ENCODE results near the gene CLDN4. TPM values are rescaled to one million over a fixed set of nuclear protein-coding genes. Genes with fewer than 3 reads are reported as not detected.

The CLDN4 gene
- polyA plus RNA-seq, 1 donor (not counting 4 experiments of a cell fraction or from before 2014, with no cell fraction given) = 7.2 TPM

DNA sequence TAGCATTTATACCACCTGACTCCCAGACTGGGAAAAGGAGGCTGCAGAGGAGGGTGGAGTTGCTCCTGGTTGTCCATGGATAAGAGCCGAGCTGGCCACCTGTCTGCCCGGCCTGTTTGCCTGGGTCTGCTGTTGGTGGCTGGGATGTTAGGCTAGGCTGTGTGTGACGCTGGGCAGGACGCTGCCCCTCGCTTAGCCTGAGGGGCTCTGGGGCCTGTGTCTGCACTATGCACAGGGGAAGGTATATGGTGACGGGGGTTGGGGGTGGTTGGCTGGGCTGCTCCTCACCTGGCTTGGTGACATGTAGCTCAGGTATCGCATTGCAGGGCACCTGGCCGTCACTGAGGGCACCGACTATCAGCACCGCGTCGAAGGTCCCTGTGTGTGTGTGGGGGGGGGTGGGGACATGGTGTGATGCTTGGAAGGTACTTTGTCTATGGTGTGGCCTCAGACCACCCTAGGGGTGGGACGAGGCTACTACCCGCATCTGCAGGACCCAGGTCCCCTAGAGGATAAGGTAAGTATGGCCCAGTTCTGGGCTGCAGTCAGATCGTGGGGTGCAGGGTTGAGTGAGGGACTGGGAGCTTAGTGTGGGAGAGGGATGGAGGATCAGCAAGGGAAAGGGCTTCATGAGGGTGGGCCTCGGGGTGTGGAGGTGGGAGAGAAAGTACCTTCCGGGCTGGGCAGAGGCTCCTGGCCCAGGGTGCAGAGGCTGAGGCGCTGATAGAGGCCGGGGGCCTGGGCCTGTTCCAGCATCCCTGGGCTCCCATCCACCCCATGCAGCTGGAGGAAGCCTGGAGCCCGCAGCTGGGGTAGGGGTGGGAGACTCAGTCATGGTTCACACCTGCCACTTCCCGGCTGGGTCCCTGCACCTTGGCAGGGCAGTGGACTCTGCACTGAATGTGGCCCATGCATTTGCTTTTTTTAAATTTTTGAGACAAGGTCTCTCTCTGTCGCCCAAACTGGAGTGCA is 9.2 kb downstream of the CLDN4 start:
- no peaks in the 10 kb centered on the region for H3K79me2 ChIP-seq (ENCODE audit: control insufficient read depth, insufficient read depth, low read length)
- no peaks in the 10 kb centered on the region for H3K9me3 ChIP-seq (ENCODE audit: control insufficient read depth, low read depth, low read length)
- H3K4me1 ChIP-seq (ENCODE audit: control insufficient read depth, extremely low read depth, insufficient read depth, low read length) = peaks cover 33% of the 10 kb centered on the region
- TF ChIP-seq, protein P1, sequence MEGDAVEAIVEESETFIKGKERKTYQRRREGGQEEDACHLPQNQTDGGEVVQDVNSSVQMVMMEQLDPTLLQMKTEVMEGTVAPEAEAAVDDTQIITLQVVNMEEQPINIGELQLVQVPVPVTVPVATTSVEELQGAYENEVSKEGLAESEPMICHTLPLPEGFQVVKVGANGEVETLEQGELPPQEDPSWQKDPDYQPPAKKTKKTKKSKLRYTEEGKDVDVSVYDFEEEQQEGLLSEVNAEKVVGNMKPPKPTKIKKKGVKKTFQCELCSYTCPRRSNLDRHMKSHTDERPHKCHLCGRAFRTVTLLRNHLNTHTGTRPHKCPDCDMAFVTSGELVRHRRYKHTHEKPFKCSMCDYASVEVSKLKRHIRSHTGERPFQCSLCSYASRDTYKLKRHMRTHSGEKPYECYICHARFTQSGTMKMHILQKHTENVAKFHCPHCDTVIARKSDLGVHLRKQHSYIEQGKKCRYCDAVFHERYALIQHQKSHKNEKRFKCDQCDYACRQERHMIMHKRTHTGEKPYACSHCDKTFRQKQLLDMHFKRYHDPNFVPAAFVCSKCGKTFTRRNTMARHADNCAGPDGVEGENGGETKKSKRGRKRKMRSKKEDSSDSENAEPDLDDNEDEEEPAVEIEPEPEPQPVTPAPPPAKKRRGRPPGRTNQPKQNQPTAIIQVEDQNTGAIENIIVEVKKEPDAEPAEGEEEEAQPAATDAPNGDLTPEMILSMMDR (optimal IDR thresholded peaks at IDR 0.05 in 1 of 3, IDR thresholded peaks at IDR 0.05 in 1 of 3, conservative IDR thresholded peaks at IDR 0.05 in 1 of 3; ENCODE audit: extremely low read depth in 1 of 3, insufficient read depth in 2 of 3, low read length in 3 of 3) = peak in 1 of 3 experiments; percentile 15
- TF ChIP-seq EZH2 (IDR thresholded peaks at IDR 0.05; ENCODE audit: low read length) = no peak
- dilution Hi-C loops (cut with MboI; ENCODE audit: extremely low pct_ligation_motif_present, low sequenced_read_pairs) = no loop called here
- no peak overlapping the region for H3K9ac ChIP-seq (ENCODE audit: control insufficient read depth, extremely low read depth, insufficient read depth, low read length)
- H3K4me2 ChIP-seq (ENCODE audit: control insufficient read depth, extremely low read depth, insufficient read depth, low read depth, low read length) = no peak overlapping the region
- H3K4me3 ChIP-seq (ENCODE audit: control insufficient read depth in 2 of 3, extremely low read depth in 1 of 3, insufficient read depth in 2 of 3, low read depth in 1 of 3, low read length in 3 of 3) = no peak overlapping the region
- H3K27me3 ChIP-seq (ENCODE audit: control insufficient read depth, extremely low read depth, insufficient read depth, low read length) = no peaks in the 10 kb centered on the region
- FAIRE-seq (no peak), DNase-seq (ENCODE audit: low read depth, low spot score) (no peak)
- H3K9me1 ChIP-seq (ENCODE audit: control insufficient read depth, extremely low read depth, insufficient read depth, low read length) = no peaks in the 10 kb centered on the region
- H4K20me1 ChIP-seq (ENCODE audit: control insufficient read depth, extremely low read depth, insufficient read depth, low read length) = no peaks in the 10 kb centered on the region
- peaks cover 0 to 4% of the 10 kb centered on the region in 2 experiments for H3K36me3 ChIP-seq (ENCODE audit: control insufficient read depth in 2 of 2, extremely low read depth in 1 of 2, insufficient read depth in 2 of 2, low read length in 2 of 2)
- no peak overlapping the region for H2AFZ ChIP-seq (ENCODE audit: control insufficient read depth, low read length)
- no peak overlapping the region for H3K27ac ChIP-seq (ENCODE audit: control insufficient read depth, insufficient read depth, low read length)

DNA sequence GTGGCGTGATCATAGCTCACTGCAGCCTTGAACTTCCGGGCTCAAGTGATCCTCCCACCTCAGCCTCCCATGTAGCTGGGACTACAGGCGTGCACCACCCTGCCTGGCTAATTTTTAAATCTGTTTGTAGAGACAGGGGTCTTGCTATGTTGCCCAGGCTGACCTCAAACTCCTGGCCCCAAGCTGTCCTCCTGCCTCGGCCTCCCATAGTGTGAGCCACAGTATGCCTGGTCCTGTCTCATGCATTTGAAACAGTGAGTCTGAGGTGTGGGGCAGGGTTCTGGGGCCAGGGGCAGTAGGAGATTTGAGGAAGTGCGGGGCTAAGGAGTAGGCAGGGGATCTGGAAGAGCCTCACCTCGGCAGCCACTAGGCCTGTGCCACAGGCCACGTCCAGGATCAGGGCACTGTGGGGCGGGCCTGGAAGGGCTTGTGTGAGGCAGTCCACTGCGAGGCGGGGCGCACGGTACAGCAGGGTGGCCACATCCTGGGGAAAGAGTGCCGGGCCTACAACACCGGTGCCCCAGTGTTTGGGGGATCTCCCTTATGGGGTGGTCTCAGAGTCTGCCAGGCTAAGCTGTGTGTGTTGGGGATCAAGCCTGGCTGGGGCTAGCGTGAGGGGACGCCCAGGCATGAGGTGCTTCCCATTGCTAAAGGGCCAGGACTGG is 10.1 kb downstream of the CLDN4 start:
- peaks cover 40% of the 10 kb centered on the region for H3K4me1 ChIP-seq (ENCODE audit: control insufficient read depth, extremely low read depth, insufficient read depth, low read length)
- H3K9me3 ChIP-seq (ENCODE audit: control insufficient read depth, low read depth, low read length) = no peaks in the 10 kb centered on the region
- H3K9me1 ChIP-seq (ENCODE audit: control insufficient read depth, extremely low read depth, insufficient read depth, low read length) = no peaks in the 10 kb centered on the region
- no peak overlapping the region for H3K4me3 ChIP-seq (ENCODE audit: control insufficient read depth in 2 of 3, extremely low read depth in 1 of 3, insufficient read depth in 2 of 3, low read depth in 1 of 3, low read length in 3 of 3)
- no peaks in the 10 kb centered on the region for H3K27me3 ChIP-seq (ENCODE audit: control insufficient read depth, extremely low read depth, insufficient read depth, low read length)
- DNase-seq (ENCODE audit: low read depth, low spot score) (no peak), FAIRE-seq (no peak)
- peak overlapping the region; percentile 85 for H3K4me2 ChIP-seq (ENCODE audit: control insufficient read depth, extremely low read depth, insufficient read depth, low read depth, low read length)
- TF ChIP-seq, protein P1 (optimal IDR thresholded peaks at IDR 0.05 in 1 of 3, IDR thresholded peaks at IDR 0.05 in 1 of 3, conservative IDR thresholded peaks at IDR 0.05 in 1 of 3; ENCODE audit: extremely low read depth in 1 of 3, insufficient read depth in 2 of 3, low read length in 3 of 3) = no peak
- no peaks in the 10 kb centered on the region for H4K20me1 ChIP-seq (ENCODE audit: control insufficient read depth, extremely low read depth, insufficient read depth, low read length)
- H3K27ac ChIP-seq (ENCODE audit: control insufficient read depth, insufficient read depth, low read length) = no peak overlapping the region
- H2AFZ ChIP-seq (ENCODE audit: control insufficient read depth, low read length) = no peak overlapping the region
- H3K36me3 ChIP-seq (ENCODE audit: control insufficient read depth in 2 of 2, extremely low read depth in 1 of 2, insufficient read depth in 2 of 2, low read length in 2 of 2) = peaks cover 0 to 4% of the 10 kb centered on the region in 2 experiments
- dilution Hi-C loops (cut with MboI; ENCODE audit: extremely low pct_ligation_motif_present, low sequenced_read_pairs) = no loop called here
- no peak overlapping the region for H3K9ac ChIP-seq (ENCODE audit: control insufficient read depth, extremely low read depth, insufficient read depth, low read length)
- H3K79me2 ChIP-seq (ENCODE audit: control insufficient read depth, insufficient read depth, low read length) = no peaks in the 10 kb centered on the region
